ENCODE data around the gene LPAR1. TPM values are rescaled to one million over a fixed set of nuclear protein-coding genes. Genes with fewer than 3 reads are reported as not detected.
A peak's percentile ranks its signal among the peaks of the same experiment; 100 is the strongest.

The LPAR1 gene
- total RNA-seq, 1 donor from 2014 or later, result 16.8 TPM

DNA sequence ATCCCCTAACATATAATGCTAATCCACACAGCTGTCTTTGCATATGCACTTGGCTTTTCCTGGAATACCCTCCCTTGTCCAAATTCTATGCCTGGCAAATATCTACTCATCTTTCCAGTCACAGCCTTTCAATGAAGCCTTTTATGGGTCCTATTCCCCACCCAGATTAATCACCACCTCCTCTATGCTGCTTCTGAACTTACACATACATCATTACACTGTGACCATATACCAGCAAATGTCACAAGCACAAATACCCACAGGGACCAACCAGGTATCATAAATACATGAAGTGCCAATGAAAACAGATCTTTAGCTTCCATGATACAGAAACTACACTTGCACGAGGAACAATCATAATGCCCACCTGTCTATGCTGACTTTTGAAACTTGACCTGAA, 22.3 kb downstream of the LPAR1 start:
- H3K27me3 ChIP-seq (ENCODE audit: control insufficient read depth, insufficient read depth, low read length), result no peaks in the 10 kb centered on the region
- H3K36me3 ChIP-seq (ENCODE audit: control insufficient read depth, insufficient read depth, low read length), result no peaks in the 10 kb centered on the region
- TF ChIP-seq, protein P1, sequence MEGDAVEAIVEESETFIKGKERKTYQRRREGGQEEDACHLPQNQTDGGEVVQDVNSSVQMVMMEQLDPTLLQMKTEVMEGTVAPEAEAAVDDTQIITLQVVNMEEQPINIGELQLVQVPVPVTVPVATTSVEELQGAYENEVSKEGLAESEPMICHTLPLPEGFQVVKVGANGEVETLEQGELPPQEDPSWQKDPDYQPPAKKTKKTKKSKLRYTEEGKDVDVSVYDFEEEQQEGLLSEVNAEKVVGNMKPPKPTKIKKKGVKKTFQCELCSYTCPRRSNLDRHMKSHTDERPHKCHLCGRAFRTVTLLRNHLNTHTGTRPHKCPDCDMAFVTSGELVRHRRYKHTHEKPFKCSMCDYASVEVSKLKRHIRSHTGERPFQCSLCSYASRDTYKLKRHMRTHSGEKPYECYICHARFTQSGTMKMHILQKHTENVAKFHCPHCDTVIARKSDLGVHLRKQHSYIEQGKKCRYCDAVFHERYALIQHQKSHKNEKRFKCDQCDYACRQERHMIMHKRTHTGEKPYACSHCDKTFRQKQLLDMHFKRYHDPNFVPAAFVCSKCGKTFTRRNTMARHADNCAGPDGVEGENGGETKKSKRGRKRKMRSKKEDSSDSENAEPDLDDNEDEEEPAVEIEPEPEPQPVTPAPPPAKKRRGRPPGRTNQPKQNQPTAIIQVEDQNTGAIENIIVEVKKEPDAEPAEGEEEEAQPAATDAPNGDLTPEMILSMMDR (IDR thresholded peaks at IDR 0.05; ENCODE audit: insufficient read depth, low read length, severe bottlenecking), result no peak
- H3K4me3 ChIP-seq (ENCODE audit: low read depth, low read length), result no peak overlapping the region
- DNase-seq (ENCODE audit: low read depth), result peak; percentile 13
- FAIRE-seq, result no peak

DNA sequence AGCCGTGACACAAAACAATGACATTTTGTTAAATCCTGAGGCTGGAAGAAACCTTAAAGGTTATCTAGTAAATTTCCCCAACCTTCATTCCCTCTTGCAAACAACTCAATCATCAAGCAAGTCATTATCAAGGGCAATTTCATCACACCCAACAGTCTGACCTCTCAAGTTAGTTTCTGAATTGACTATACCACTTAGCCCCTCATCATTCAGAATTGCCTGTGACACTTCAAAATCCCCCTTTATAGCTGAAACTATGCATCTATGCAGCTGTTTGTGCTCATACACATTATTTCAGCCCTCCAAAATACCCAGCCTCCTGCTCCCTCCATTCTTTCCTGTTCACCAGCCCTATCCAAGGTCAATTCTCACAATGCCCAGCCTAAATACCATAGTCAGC, 24.6 kb downstream of the LPAR1 start:
- FAIRE-seq (no peak), DNase-seq (ENCODE audit: low read depth) (no peak)
- Histone ChIP-seq H3K4me3 (ENCODE audit: low read depth, low read length) (no peak overlapping the region), H3K36me3 (ENCODE audit: control insufficient read depth, insufficient read depth, low read length) (no peaks in the 10 kb centered on the region), H3K27me3 (ENCODE audit: control insufficient read depth, insufficient read depth, low read length) (no peaks in the 10 kb centered on the region)
- TF ChIP-seq, protein P1 (IDR thresholded peaks at IDR 0.05; ENCODE audit: insufficient read depth, low read length, severe bottlenecking), result no peak

DNA sequence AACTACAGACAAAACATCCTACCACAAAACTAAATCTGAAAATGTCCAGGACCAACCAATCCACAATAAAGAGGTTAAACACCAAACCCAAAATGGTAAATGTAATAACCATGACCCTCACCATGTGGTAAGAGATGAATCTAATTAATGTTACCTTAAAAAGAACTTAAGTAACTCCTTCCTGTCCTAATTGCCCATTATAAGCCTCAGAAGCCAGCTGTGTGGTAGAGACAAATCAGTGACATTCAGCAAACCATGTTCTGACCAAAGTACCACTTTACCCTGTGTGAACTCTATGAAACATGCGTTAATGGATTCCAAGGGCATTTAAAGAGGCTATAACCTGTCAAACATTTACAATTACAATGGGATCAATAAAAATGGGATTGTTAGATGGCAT, 25.0 kb downstream of the LPAR1 start:
- Histone ChIP-seq H3K27me3 (ENCODE audit: control insufficient read depth, insufficient read depth, low read length) (no peaks in the 10 kb centered on the region), H3K36me3 (ENCODE audit: control insufficient read depth, insufficient read depth, low read length) (no peaks in the 10 kb centered on the region), H3K4me3 (ENCODE audit: low read depth, low read length) (no peak overlapping the region)
- DNase-seq (ENCODE audit: low read depth) (no peak), FAIRE-seq (no peak)
- TF ChIP-seq, protein P1 (IDR thresholded peaks at IDR 0.05; ENCODE audit: insufficient read depth, low read length, severe bottlenecking), result no peak

DNA sequence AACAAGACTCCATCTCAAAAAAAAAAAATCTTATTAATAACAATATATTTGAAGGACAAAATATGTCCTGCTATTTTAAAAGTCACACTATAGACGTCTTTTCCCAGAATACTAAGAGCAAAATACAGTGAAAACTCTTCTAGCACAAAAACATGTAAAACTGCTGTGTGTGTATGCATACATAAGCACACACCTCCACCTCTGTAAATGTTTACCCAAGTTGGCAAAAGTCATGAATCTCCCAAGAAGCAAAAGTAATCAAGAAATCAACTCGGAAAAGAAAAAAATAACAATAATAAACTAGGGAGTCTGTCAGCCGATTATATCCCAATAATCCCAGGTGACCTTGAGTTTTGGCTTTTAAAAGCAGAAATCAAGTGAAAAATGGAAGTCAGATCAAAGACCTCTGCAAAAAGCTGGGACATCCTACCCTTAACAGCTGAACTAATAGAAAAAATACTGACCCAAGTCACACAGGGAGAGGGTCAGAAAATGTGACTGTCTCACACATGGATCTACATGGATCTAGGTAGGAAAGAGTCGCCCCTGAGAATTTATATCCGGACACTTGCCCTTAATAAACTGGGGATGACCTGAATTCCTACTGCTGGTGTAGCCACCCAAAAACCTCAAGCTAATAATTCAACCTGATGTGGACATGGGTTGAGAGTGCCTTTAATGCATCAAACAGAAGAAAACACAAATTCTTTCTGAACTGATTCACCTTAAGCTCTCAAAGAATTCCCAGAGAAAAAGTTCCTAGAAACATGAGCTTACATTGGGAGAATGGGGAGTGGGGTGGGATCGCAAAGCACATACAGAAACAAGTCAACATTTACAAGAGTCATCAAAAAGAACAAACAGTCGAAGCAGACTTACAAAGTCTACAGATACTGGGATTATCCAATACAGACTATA, 29.9 kb downstream of the LPAR1 start:
- no peaks in the 10 kb centered on the region for H3K36me3 ChIP-seq (ENCODE audit: control insufficient read depth, insufficient read depth, low read length)
- TF ChIP-seq, protein P1 (IDR thresholded peaks at IDR 0.05; ENCODE audit: insufficient read depth, low read length, severe bottlenecking), result no peak
- H3K27me3 ChIP-seq (ENCODE audit: control insufficient read depth, insufficient read depth, low read length), result no peaks in the 10 kb centered on the region
- DNase-seq (ENCODE audit: low read depth) (no peak), FAIRE-seq (no peak)
- no peak overlapping the region for H3K4me3 ChIP-seq (ENCODE audit: low read depth, low read length)

DNA sequence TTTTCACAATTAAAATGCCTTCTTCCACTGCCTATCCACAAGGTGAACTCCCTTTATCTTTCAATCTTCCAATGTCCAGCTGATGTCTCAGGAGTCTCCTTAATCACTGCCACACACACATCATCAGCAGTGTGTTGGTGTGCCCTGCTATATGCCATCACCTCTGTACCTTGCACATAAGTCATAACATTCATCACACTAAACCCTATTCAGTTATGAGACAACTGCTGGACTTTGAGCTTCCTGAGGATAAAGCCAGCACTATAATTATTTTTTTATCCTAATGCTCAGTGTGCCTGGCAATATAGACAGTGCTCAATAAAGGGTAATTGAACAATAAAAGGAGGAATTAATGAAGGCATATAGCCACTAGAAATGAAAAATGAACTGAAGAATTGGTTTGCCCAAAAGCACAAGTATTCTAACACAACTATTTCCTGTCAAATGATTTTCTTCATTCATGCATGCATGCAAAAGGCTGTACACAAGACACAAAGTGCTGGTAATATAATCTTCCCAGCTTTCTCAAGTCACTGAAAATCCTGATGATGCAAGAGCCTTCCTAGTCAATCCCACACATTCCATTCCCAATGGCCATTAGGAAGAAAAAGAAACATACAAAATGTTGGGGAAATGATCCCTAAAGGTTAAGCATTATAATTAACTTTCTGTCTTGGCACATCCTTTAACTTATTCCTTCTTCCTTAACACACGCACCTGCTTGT, 32.4 kb downstream of the LPAR1 start:
- TF ChIP-seq, protein P1 (IDR thresholded peaks at IDR 0.05; ENCODE audit: insufficient read depth, low read length, severe bottlenecking), result no peak
- peak; percentile 19 for DNase-seq (ENCODE audit: low read depth)
- H3K4me3 ChIP-seq (ENCODE audit: low read depth, low read length), result no peak overlapping the region
- no peaks in the 10 kb centered on the region for H3K27me3 ChIP-seq (ENCODE audit: control insufficient read depth, insufficient read depth, low read length)
- no peaks in the 10 kb centered on the region for H3K36me3 ChIP-seq (ENCODE audit: control insufficient read depth, insufficient read depth, low read length)
- no peak for FAIRE-seq
